ENCODE data around the gene SERPINI1. TPM values are rescaled to one million over a fixed set of nuclear protein-coding genes. Genes with fewer than 3 reads are reported as not detected.
A peak's percentile ranks its signal among the peaks of the same experiment; 100 is the strongest.

Gene SERPINI1
- total and polyA plus RNA-seq, 7 experiments from 2014 or later: 1.3 to 6.8 (median 3.6) TPM

DNA sequence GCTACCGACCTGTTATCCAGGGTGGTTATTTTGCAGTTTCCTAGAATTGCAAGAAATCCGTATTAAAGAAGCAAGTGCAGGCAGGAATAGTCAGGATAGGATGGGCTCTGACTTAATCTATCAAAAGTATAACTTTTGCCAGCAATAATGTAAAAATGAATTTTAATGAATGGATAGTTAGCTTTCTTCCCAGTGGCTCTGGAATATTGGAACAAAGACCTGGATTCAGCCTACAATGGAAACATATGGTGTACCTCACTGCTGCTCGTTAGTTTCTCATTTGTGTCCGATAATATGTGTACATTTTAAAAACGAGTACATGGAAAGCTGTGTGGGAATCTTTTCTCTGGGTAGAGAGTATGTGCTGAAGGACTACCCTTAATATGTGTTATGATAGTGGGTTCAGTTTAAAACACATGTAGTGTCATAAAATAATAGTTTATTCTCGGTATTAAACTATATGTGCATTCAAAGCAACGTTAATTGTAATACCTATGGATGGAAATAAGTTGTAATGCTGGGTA lies 805 bp downstream of the SERPINI1 start:
- H3K4me1 ChIP-seq (ENCODE audit: control insufficient read depth in 2 of 2, insufficient read depth in 2 of 2, low read length in 2 of 2): peaks cover 17 to 24% of the 10 kb centered on the region in 2 donors
- H3K36me3 Mint-ChIP-seq: peaks cover 0 to 11% (median 0%) of the 10 kb centered on the region in 5 donors
- ChIA-PET CTCF (interaction anchor here (0.6 kb wide), 1 partner anchor 11 kb away, joined by 7 read pairs; no protein-coding TSS in a partner anchor), POLR2A (interaction anchor here (1.1 to 1.8 kb wide), 2 partner anchors 12 to 27 kb away, joined by 3 read pairs; no protein-coding TSS in a partner anchor)
- H3K27ac Mint-ChIP-seq: peak overlapping the region in 1 of 9 donors; percentile 29
- peak overlapping the region; percentile 76 for H3K27ac ChIP-seq (ENCODE audit: low read depth, low read length)
- no peaks in the 10 kb centered on the region for H3K27me3 ChIP-seq (ENCODE audit: control insufficient read depth in 2 of 2, insufficient read depth in 2 of 2, low read length in 2 of 2)
- intact Hi-C loops (cut with micrococcal nuclease): loop anchor here (5.0 to 10.0 kb wide), 2 partner anchors 146 to 358 kb away; partner anchors contain the start of gene GOLIM4 (in 1 of the 2)
- H3K9me3 ChIP-seq (ENCODE audit: control insufficient read depth in 2 of 3, low read length in 3 of 3): no peaks in the 10 kb centered on the region
- H3K9me3 Mint-ChIP-seq: no peaks in the 10 kb centered on the region
- H3K36me3 ChIP-seq (ENCODE audit: control insufficient read depth in 2 of 3, insufficient read depth in 3 of 3, low read length in 3 of 3): peaks cover 0 to 4% (median 0%) of the 10 kb centered on the region in 3 experiments
- no peak for ATAC-seq
- H3K4me1 Mint-ChIP-seq: peaks cover 11 to 32% (median 16%) of the 10 kb centered on the region in 7 donors
- H3K4me3 Mint-ChIP-seq: peak overlapping the region in 1 of 10 donors; percentile 51
- no peaks in the 10 kb centered on the region for H3K27me3 Mint-ChIP-seq
- no peak for DNase-seq
- H3K4me3 ChIP-seq (ENCODE audit: low read length): peak overlapping the region; percentile 90

DNA sequence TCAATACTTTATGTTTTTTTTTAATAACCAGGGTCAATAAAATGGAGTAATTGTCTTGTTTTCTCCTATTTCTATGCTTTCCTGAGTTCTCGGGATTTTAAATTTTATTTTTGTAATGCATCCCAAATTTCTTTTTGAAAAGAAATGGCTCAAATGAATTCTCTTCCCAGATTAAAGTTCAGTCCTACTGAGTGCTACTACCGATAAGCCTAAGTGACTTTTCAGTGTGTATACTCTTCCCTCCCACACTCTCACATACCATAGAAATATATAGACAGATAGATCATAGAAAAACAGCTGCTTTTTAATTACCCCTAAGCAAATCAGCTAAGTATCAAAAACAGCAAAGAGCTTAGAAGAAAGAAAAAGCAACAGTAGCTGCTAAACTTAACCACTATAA lies 1.5 kb downstream of the SERPINI1 start:
- peak overlapping the region in 2 of 9 donors; percentile 1 to 48 for H3K27ac Mint-ChIP-seq
- no peak overlapping the region for H3K4me3 ChIP-seq (ENCODE audit: low read length)
- H3K27me3 Mint-ChIP-seq: no peaks in the 10 kb centered on the region
- intact Hi-C loops (cut with micrococcal nuclease): loop anchor here (5.0 to 10.0 kb wide), 2 partner anchors 145 to 358 kb away; partner anchors contain the start of gene GOLIM4 (in 1 of the 2)
- no peaks in the 10 kb centered on the region for H3K27me3 ChIP-seq (ENCODE audit: control insufficient read depth in 2 of 2, insufficient read depth in 2 of 2, low read length in 2 of 2)
- no peak overlapping the region for H3K27ac ChIP-seq (ENCODE audit: low read depth, low read length)
- POLR2A ChIA-PET: no interaction called here
- DNase-seq: no peak
- H3K4me1 Mint-ChIP-seq: peaks cover 11 to 25% (median 14%) of the 10 kb centered on the region in 7 donors
- peaks cover 0 to 4% (median 0%) of the 10 kb centered on the region in 3 experiments for H3K36me3 ChIP-seq (ENCODE audit: control insufficient read depth in 2 of 3, insufficient read depth in 3 of 3, low read length in 3 of 3)
- H3K4me1 ChIP-seq (ENCODE audit: control insufficient read depth in 2 of 2, insufficient read depth in 2 of 2, low read length in 2 of 2): peaks cover 17 to 24% of the 10 kb centered on the region in 2 donors
- H3K9me3 Mint-ChIP-seq: no peaks in the 10 kb centered on the region
- CTCF ChIA-PET: no interaction called here
- no peaks in the 10 kb centered on the region for H3K9me3 ChIP-seq (ENCODE audit: control insufficient read depth in 2 of 3, low read length in 3 of 3)
- peaks cover 0 to 7% (median 0%) of the 10 kb centered on the region in 5 donors for H3K36me3 Mint-ChIP-seq
- ATAC-seq: no peak
- H3K4me3 Mint-ChIP-seq: peak overlapping the region in 7 of 10 donors; percentile 5 to 50 (median 27)

DNA sequence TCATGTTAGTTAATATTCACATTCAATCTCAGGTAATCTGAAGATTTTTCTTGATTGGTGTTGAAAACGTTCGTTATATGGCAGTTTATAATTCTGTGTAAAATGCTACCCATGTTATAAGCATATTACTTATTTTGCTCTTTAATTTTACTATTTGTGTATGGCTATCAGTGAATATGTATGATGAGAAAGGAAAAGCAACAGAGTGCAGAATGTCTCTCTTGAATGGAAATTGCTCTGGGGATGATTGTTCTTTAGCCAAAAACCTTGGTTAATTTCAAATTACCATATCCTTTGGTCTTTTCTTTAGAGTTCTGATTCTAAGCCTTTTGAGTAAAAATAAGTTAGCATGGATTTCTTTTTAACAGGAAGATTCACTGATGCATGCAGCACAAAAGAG lies 2.5 kb downstream of the SERPINI1 start:
- peaks cover 0 to 3% (median 0%) of the 10 kb centered on the region in 5 donors for H3K36me3 Mint-ChIP-seq

DNA sequence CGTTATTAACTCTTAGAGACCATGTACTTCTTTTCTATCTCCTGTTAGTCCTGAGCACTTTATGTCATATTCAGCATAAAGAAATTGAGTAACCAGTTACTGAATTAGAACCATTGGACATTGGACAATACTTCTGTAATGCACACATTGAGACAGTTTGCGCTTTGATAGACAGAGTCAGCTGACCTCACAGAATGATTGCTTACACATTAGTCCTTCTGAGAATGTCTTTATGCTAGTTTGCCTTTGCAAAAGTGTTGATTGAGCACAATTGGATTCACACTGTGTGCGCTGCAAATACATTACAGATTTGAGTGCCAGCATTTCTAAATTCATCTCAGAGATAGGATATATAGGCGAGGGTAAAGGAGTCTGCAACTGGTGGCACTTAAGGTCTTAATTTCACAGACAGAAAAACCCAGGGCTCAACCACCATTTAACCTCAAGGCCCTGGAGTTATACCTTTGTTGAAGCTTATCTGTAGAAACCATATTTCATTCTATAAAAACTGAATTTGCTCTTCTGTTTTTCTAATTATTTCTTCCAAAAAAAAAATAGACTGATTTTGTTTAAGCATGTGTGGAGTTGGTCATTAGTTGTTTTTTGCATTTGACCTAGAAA lies 3.8 kb downstream of the SERPINI1 start:
- Histone ChIP-seq H3K9me3 (ENCODE audit: control insufficient read depth in 2 of 3, low read length in 3 of 3) (no peaks in the 10 kb centered on the region), H3K27ac (ENCODE audit: low read depth, low read length) (no peak overlapping the region), H3K4me3 (ENCODE audit: low read length) (no peak overlapping the region), H3K36me3 (ENCODE audit: control insufficient read depth in 2 of 3, insufficient read depth in 3 of 3, low read length in 3 of 3) (peaks cover 0 to 4% (median 0%) of the 10 kb centered on the region in 3 experiments), H3K27me3 (ENCODE audit: control insufficient read depth in 2 of 2, insufficient read depth in 2 of 2, low read length in 2 of 2) (no peaks in the 10 kb centered on the region), H3K4me1 (ENCODE audit: control insufficient read depth in 2 of 2, insufficient read depth in 2 of 2, low read length in 2 of 2) (peaks cover 5 to 7% of the 10 kb centered on the region in 2 donors)
- ChIA-PET CTCF (interaction anchor here (2.0 kb wide), 1 partner anchor 359 kb away, joined by 9 read pairs; the partner anchor contains the start of gene ZBBX), POLR2A (no interaction called here)
- H3K4me1 Mint-ChIP-seq: peaks cover 0 to 16% (median 11%) of the 10 kb centered on the region in 7 donors
- H3K4me3 Mint-ChIP-seq: no peak overlapping the region
- H3K27ac Mint-ChIP-seq: no peak overlapping the region
- intact Hi-C loops (cut with micrococcal nuclease): loop anchor here (5.0 to 10.0 kb wide), 2 partner anchors 143 to 356 kb away; partner anchors contain the start of gene GOLIM4 (in 1 of the 2)
- H3K27me3 Mint-ChIP-seq: no peaks in the 10 kb centered on the region
- H3K9me3 Mint-ChIP-seq: no peaks in the 10 kb centered on the region
- DNase-seq (no peak), ATAC-seq (no peak)
- H3K36me3 Mint-ChIP-seq: peaks cover 0 to 8% (median 0%) of the 10 kb centered on the region in 5 donors

More for the DNA sequence above, 2.5 kb downstream of the SERPINI1 start:
- Mint-ChIP-seq H3K27ac (no peak overlapping the region), H3K4me3 (no peak overlapping the region), H3K4me1 (peaks cover 3 to 16% (median 11%) of the 10 kb centered on the region in 7 donors), H3K27me3 (no peaks in the 10 kb centered on the region), H3K9me3 (no peaks in the 10 kb centered on the region)
- POLR2A ChIA-PET: no interaction called here
- H3K9me3 ChIP-seq (ENCODE audit: control insufficient read depth in 2 of 3, low read length in 3 of 3): no peaks in the 10 kb centered on the region
- CTCF ChIA-PET: no interaction called here
- no peak for ATAC-seq
- no peak overlapping the region for H3K27ac ChIP-seq (ENCODE audit: low read depth, low read length)
- H3K36me3 ChIP-seq (ENCODE audit: control insufficient read depth in 2 of 3, insufficient read depth in 3 of 3, low read length in 3 of 3): peaks cover 0 to 4% (median 0%) of the 10 kb centered on the region in 3 experiments
- DNase-seq: no peak
- no peaks in the 10 kb centered on the region for H3K27me3 ChIP-seq (ENCODE audit: control insufficient read depth in 2 of 2, insufficient read depth in 2 of 2, low read length in 2 of 2)
- intact Hi-C loops (cut with micrococcal nuclease): loop anchor here (5.0 to 10.0 kb wide), 2 partner anchors 144 to 357 kb away; partner anchors contain the start of gene GOLIM4 (in 1 of the 2)
- no peak overlapping the region for H3K4me3 ChIP-seq (ENCODE audit: low read length)
- peaks cover 12 to 14% of the 10 kb centered on the region in 2 donors for H3K4me1 ChIP-seq (ENCODE audit: control insufficient read depth in 2 of 2, insufficient read depth in 2 of 2, low read length in 2 of 2)

DNA sequence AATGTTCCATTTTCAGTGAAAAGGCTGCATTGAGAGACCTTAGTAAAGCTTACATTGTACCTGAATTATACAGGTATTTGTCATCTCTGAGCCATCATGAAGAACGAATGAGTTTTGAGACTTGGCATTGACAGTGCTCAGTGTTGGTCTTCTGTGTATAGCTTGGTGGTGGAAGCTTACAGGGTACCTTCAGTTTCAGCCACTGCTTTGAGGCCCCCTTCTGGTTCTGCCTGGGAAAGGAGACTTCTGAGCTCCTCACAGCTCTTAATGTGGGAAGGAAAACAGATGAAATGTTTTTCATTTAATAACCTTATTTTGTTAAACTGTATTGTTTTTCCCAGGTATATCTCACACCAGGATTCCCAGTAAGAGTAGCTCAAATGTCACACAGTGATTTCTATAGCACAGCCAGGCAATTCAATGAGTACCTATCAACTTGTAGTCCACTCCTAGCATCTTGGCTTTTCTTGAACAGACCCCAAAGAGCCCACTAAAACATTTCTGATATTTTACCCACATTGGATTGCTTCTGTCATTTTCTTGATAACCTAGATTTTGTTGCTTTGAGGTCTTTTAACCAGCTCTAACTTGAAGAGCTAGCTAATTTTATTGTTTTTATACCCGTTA lies 5.6 kb downstream of the SERPINI1 start:
- Mint-ChIP-seq H3K27me3 (no peaks in the 10 kb centered on the region), H3K36me3 (peaks cover 0 to 8% (median 0%) of the 10 kb centered on the region in 5 donors), H3K4me3 (no peak overlapping the region), H3K27ac (no peak overlapping the region), H3K9me3 (no peaks in the 10 kb centered on the region), H3K4me1 (peaks cover 0 to 16% (median 11%) of the 10 kb centered on the region in 7 donors)
- Histone ChIP-seq H3K27me3 (ENCODE audit: control insufficient read depth in 2 of 2, insufficient read depth in 2 of 2, low read length in 2 of 2) (no peaks in the 10 kb centered on the region), H3K4me1 (ENCODE audit: control insufficient read depth in 2 of 2, insufficient read depth in 2 of 2, low read length in 2 of 2) (peaks cover 3 to 5% of the 10 kb centered on the region in 2 donors), H3K27ac (ENCODE audit: low read depth, low read length) (no peak overlapping the region), H3K9me3 (ENCODE audit: control insufficient read depth in 2 of 3, low read length in 3 of 3) (no peaks in the 10 kb centered on the region), H3K4me3 (ENCODE audit: low read length) (no peak overlapping the region), H3K36me3 (ENCODE audit: control insufficient read depth in 2 of 3, insufficient read depth in 3 of 3, low read length in 3 of 3) (no peaks in the 10 kb centered on the region)
- POLR2A ChIA-PET: no interaction called here
- ATAC-seq: peak; percentile 82
- intact Hi-C loops (cut with micrococcal nuclease): loop anchor here (1.0 kb wide), 1 partner anchor 361 kb away; the partner anchor contains the start of gene ZBBX (in 2 of the 2)
- peak in 4 of 9 donors; percentile 14 to 34 (median 22) for DNase-seq
- CTCF ChIA-PET: interaction anchor here (1.1 to 2.0 kb wide), 5 partner anchors 21 to 361 kb away, joined by 3 to 9 read pairs (median 3); partner anchors contain the start of gene ZBBX

DNA sequence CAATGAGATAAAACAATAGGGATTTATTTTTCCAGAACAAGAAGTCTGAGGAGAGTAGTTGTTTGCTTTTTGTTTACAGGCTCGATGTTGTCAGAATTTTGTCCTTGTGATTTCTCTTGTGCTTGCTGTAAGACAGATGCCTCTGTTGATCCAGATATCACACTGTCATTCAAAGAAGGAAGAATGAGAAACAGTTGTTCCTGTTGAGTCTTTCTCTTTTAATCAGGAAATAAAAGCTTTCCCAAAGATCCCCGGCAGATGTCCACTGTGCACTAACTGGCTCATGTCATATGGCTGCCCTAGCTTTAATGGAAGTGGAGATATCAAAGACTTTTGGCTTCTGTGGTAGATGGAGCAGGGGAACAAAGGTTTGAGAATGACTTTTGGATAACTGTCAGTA lies 6.8 kb downstream of the SERPINI1 start:
- POLR2A ChIA-PET: interaction anchor here (0.9 kb wide), 1 partner anchor 15 kb away, joined by 8 read pairs; no protein-coding TSS in a partner anchor
- ATAC-seq (no peak), DNase-seq (no peak)
- intact Hi-C loops (cut with micrococcal nuclease): no loop called here
- peaks cover 0 to 16% (median 11%) of the 10 kb centered on the region in 7 donors for H3K4me1 Mint-ChIP-seq
- no peak overlapping the region for H3K4me3 ChIP-seq (ENCODE audit: low read length)
- H3K27me3 ChIP-seq (ENCODE audit: control insufficient read depth in 2 of 2, insufficient read depth in 2 of 2, low read length in 2 of 2): no peaks in the 10 kb centered on the region
- H3K9me3 ChIP-seq (ENCODE audit: control insufficient read depth in 2 of 3, low read length in 3 of 3): no peaks in the 10 kb centered on the region
- CTCF ChIA-PET: interaction anchor here (0.7 to 1.5 kb wide), 2 partner anchors 31 to 37 kb away, joined by 3 read pairs; no protein-coding TSS in a partner anchor
- H3K27me3 Mint-ChIP-seq: no peaks in the 10 kb centered on the region
- H3K9me3 Mint-ChIP-seq: no peaks in the 10 kb centered on the region
- H3K36me3 Mint-ChIP-seq: peaks cover 0 to 8% (median 0%) of the 10 kb centered on the region in 5 donors
- no peak overlapping the region for H3K4me3 Mint-ChIP-seq
- H3K4me1 ChIP-seq (ENCODE audit: control insufficient read depth in 2 of 2, insufficient read depth in 2 of 2, low read length in 2 of 2): no peaks in the 10 kb centered on the region
- no peak overlapping the region for H3K27ac ChIP-seq (ENCODE audit: low read depth, low read length)
- no peaks in the 10 kb centered on the region for H3K36me3 ChIP-seq (ENCODE audit: control insufficient read depth in 2 of 3, insufficient read depth in 3 of 3, low read length in 3 of 3)
- H3K27ac Mint-ChIP-seq: no peak overlapping the region
